LoVo (cell line): ENCODE data around the gene EXOC5.

Experiments used
- DNase-seq: peaks from one replicate; pipeline ENCODE4 v3.0.0-alpha.2; 2016; ENCODE audit warnings: low spot score

Gene EXOC5, protein sequence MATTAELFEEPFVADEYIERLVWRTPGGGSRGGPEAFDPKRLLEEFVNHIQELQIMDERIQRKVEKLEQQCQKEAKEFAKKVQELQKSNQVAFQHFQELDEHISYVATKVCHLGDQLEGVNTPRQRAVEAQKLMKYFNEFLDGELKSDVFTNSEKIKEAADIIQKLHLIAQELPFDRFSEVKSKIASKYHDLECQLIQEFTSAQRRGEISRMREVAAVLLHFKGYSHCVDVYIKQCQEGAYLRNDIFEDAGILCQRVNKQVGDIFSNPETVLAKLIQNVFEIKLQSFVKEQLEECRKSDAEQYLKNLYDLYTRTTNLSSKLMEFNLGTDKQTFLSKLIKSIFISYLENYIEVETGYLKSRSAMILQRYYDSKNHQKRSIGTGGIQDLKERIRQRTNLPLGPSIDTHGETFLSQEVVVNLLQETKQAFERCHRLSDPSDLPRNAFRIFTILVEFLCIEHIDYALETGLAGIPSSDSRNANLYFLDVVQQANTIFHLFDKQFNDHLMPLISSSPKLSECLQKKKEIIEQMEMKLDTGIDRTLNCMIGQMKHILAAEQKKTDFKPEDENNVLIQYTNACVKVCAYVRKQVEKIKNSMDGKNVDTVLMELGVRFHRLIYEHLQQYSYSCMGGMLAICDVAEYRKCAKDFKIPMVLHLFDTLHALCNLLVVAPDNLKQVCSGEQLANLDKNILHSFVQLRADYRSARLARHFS

DNA sequence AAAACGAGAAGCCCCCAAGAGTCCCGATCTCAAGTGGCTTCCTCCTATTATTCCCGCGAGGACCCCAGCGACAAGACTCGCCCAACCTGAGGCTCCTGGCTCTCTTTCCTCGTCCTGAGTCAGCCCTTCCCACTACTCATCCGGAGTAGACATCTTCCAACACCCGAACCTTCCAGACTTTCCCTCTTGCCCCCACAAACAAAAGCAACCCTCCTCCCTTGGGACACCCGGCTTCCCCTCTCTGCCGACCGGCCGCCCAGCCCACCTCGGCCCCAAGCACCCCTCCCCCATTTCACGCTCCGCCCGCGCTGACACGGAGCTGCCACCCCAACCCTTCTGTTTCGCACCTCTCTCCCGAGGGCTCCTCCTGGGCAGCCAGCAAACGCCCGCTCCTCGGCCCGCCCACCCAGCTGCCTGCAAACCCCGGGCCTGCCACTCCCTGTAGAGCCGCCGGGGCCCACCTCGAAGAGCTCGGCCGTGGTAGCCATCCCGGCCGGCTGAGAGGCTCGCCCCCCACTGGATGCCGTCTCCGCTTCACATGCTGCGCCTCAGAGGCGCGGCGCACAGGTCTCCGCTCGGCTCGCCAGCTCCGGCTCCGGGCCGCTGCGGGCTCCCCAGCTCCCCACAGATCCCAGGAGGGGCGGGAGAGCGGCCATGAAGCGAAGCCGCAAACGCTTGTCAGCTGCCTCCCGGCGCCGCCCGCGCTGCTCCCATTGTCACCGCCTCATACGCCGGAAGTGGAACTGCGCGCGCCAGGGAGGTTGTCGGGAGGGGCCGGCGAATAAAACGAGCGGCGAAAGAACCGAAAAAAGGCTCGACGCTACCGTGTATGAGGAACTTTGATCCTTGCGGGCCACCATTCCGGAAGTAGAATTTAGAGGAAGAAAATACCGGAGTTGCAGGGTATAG is at the start of gene EXOC5, which contains the start of gene AP5M1:
Gene EXOC5 (minus strand): TSS at position 745 of the 909 bp plus-strand sequence. CDS start 257 bp downstream, at position 488.
Gene AP5M1 (plus strand): TSS at position 811 of the 909 bp plus-strand sequence. CDS start 344 bp downstream, outside the sequence.
- DNase-seq: peak; percentile 93

DNA sequence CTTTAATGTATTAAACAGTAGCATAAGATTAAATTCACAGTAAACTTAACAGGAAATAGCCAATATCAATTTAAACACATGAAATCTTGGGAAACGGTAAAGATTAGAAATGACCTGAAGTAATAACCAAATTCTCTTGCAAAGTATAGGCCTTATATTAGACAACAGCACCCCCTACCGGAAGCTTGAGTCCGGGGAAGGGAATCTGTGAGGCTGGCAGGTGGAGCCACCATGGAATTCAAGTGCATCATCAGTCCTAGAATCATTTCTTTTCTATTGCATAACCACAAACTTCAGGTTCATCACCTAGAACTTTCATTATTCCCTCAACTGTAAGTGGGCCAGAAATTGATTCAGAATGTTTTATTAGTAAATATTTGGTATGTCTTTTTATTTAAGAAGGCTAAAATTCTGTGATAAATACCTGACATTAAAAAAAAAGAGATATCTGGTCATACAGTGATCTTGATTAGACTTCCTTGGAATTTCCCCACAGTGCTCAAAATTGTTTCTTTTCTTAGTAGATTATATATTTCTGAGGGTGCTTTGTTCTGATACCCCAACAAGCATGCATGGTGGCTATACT is 48.6 kb upstream of the EXOC5 start:
- DNase-seq: peak; percentile 77

DNA sequence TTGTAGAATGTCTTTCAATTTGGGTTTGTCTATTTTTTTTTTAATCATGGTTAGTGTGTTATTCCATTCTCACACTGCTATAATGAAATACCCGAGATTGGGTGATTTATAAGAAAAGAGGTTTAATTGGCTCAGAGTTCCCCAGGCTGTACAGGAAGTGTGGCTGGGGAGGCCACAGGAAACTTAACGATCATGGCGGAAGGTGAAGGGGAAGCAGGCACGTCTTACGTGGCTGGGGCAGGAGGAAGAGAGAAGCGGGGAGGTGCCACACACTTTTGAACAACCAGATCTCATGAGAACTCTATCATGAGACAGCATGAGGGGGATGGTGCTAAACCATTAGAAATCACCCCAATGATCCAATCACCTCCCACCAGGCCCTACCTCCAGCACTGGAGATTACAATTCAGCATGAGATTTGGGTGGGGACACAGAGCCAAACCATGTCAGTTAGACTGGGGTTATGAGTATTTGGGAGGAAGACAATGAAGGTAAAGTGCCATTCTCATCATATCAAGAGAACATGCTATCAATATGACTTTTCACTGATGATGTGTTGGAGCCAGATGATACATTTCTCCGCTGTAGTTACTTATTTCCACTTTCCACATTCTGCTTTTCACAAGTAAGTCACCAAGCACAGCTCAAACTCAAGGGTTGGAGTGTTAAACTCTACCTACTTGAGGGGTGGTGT is 45.8 kb upstream of the EXOC5 start:
- no peak for DNase-seq

DNA sequence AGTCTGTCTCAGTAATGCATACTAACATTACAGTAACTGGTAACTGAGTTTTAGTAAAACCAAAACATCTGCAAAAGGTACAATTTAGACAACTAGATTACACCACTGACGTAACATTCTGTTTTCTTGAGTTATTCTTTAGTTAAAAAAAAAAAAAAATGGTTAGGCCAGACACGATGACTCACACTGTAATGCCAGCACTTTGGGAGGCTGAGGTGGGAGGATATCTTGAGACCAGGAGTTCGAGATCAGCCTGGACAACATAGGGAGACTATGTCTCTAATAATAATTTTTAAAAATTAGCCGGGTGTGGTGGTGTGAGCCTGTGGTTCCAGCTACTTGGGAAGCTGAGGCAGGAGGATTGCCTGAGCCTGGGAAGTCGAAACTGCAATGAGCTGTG is 34.2 kb upstream of the EXOC5 start:
- no peak for DNase-seq

DNA sequence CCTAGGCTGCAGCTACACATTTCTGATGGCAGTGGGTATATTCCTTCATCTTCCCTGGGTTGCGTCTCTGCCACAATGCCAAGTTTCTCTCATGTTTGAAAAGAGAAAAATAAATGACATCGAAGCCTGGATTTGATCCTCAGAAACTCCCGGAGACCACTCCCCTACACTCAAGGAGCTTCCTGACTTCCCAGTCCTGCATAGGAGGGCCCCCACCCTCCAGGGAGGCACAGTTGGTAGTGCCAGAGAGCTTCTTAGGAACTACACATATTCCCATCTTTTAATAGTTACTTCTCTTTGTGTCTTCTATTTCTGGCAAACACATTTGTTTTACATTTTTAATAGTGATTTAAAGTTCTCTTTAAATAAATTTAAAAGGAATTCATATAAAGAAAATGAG is 30.8 kb upstream of the EXOC5 start:
- no peak for DNase-seq

DNA sequence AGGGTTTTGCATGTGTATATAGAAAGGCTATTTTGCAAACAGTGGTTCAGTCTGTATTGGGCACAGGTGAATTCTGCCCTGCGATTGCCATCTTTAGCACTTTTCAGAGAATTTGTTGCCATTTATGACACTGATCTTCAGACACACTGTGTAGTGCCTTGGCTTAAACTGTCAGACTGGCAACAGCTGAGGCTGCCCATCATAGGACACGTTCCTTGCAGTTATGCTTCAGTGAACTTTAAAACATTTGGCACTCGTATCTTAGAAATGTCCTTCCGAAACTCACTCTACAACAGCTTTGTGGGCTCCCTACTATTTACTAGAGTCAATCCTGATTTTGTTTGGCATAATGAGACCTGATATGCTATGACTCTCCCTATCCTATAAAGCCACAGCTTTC is 29.1 kb upstream of the EXOC5 start:
- no peak for DNase-seq

DNA sequence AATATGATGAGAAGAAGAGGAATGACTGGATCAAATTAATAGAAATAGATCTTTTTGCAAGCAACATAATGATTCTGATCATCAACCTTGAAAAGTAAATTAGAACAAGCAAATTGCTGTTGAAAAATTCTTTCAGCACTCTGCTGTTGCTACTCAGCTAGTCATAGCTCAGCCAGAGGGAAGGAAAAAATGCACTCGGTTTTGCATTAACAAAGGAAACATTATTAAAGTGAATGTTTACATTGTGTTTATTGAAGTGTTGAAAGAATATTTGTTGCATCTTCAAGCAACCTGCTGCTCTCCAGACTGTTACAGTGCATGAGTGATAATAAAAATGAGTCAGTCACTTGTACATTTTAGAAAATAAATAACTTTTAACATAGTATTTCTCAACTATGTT is 26.5 kb upstream of the EXOC5 start:
- DNase-seq: no peak

DNA sequence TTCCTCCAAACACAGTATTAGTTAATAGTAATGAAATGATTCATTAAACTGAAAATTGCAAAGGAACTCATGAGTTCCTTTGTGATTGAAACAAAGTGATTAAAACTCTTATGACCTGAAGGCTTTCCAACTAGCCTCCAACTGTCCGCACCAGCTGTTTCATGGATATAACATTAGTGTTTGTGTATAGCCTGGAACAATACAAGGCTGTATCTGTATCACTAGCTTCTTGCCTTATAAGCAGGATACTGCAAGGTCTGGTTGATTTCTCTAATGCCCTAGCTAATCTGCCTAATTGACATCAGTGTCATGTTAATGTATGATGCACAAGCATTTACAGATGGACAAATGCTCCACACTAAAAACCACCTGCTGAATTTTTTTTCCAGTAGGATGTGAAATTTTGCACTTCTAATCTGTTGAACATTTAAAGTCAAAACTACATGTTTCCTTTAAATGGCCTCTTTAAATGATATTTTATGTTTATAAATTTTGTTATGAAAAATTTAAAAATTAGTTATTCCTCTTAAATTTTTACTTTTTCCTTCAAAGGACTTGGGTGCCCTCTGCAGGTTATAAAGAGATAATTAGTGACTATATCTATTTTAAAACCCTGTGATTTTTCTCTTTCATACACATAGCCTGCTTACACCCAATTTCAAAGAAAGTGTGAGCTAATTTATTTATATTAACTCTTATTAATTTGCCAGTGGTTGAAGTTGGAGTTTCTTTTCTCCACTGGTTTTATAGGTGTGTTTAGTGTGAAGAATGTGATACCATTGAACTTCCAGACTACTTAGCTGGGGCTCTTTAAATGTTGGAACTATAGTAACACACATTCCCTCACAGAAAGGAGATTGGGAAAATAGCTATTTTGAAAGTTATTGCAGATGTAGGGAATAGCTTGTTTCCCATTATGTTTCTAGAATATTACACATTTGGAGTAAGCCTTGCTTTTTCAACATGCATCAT is 25.4 kb upstream of the EXOC5 start:
- DNase-seq: no peak

DNA sequence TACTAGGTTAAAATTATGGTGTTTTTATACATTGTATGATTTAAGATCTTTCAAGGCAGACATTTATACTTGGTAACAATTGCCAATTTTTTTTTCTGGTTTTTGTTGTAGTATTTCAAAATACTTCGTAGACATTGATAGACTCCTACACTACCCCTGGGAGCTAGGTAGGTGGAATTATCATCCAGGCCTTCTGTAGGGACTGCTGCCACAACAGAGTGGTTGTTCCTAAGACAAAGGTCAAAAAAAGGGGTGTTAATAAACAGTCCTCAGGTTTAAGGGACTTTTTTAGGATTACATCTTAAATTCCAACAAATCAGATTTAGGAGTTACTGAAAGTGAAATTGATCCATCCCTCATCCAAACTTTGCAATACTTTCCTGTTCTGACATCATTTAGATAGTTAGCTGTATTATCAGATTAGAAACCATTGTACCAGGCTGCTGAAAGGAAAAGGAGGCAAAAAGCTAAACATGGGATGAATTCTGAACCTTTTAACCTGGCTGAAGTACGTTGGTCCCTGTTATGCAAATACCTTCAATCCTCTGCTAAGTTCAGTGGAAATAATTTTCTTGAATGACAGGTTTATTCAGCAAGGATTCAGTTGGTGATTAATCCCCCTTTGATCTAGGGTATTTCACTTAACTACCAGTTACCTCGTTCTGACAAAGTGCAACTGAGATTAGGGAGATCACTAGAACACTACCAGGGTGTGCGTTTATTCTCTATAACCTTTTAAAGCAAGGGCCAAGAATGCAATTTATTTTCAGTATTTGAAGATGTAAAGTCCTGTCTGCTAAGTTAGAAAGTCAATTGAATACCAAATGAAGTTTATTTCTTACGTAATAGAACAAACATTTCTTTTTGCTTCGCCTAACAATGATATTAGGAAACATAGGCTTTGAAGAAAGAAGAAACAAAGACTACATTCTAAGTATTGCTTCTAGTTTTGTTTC is 23.3 kb upstream of the EXOC5 start:
- DNase-seq: no peak

DNA sequence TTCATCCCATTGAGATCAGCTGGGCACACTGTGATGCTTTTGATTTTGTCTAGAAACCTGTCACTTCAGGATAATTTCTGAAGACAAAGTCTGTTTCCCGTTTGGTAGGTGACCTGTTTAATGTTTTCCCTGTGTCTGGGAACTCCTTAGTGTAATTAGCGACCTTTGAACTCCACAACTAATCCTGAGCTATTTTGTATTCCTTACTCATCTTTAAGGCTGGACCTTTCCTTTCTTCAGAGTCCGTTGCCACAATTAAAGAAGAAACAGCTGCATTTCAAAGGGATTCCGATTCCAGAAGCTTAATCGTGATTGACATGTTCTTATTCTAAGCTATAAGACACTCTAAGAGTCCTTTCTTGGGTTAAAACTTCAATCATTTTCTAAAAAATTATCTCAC is 22.0 kb upstream of the EXOC5 start:
- peak; percentile 29 for DNase-seq

DNA sequence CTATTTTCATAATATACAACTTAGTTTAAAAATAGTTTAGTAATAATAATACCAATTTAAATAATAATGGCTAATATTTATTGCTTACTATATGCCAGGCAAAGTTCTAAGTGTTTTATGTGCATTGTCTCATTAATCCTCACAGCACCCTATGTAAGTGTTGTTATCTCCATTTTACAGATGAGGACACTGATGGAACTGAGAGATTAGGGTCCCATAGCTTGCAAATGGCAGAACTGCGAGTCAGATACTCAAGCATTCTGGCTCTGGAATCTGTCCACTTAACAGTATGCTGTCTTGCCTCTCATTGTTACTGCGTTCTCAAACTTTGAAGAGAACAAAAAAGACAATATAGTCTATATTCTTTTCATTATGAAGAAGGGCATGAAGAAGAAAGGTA is 19.0 kb upstream of the EXOC5 start:
- no peak for DNase-seq

DNA sequence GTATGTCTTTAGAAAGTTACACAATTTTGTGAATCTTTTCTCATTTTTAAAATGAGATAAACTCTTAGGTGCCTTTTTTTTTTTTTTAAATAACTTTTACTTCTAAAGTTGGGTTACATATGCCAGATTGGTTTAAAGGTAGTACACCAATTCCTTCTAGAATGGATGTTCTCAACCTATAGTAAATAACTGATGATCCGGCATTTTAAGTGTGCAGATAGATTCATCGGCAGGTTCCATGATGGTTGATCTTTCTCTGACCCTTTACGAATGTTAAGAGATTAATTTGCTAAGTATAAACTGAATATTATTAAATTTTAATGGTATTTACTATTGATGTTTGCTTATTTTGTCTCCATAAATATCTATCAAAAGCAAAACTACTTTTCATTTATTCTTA is 8.4 kb upstream of the EXOC5 start:
- DNase-seq: no peak

DNA sequence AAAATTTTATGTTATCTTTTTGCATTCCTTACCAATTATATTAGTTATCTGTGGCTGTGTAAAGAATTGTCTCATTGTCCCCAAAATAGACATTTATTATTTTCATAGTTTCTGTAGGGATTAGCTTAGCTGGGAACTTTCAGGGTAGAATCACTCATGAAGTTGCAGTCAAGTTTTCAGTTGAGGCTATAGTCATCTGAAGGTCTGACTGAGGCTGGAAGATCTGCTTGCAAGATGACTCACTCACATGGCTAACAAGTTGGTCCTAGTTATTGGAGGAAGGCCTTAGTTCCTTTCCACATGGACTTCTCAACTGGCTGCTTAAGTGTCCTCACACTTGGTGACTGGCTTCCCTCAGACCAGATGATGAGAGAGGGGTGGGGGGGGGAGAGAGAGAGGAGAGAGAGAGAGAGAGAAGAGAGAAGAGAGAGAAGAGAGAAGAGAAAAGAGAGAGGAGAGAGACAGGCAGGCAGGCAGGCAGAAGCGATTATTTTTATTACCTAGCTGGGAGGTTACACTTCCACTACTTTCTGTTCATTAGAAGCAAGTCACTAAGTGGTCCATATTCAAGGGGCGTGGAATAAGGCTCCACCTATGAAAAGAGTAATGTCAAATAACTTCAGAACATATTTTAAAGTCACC is 6.4 kb upstream of the EXOC5 start:
- DNase-seq: no peak

DNA sequence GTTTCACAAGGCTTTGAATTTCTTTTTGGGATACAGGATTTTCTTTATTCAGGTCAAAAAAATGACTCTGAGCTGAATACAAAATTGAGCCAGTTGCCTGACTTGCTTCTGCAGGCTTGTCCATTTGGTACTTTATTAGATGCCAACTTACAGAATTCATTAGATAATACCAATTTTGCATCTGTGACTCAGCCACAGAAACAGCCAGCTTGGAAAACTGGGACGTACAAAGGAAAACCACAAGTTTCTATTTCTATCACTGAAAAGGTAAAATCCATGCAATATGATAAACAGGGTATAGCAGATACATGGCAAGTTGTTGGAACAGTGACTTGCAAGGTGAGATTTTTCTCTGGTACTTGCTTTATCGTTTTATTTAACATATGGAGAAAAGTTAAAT is 5.8 kb upstream of the EXOC5 start:
- DNase-seq: no peak

DNA sequence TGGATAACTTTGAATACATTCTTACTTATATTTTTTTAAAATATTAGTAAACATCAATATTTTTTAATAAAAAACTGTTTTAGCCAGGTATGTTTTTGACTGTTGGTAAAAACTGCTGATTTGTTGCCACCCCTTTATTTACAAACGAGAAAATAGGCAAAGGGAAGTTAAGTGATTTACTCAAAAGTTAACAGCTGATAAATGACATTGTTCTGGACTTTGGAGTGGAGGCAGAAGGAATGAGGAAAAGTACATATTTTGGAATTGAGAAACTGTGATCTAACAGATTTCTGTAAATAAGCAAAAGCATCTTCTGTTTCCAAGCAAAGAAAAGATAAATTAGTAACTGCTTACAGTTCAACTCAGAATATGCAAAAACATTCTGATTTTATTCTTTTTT is 4.5 kb upstream of the EXOC5 start:
- DNase-seq: no peak

DNA sequence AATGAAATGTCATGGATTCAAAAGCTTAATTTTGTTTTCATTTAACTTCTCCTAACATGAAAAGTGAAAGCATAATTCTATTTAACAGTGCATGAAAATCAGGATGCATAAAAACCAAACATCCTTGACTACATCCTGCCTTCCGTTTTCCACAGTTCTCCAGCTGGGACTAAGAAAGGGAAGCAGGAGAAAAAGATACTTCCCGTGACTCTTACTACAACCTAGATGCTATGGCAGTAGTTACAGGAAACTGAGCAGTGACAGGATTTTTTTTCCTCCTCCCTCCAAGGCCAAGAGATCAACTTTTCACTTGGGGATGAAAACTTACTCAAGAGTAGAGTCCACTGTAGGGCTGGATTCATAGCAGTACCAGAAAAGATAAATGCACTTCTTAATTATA is 2.6 kb downstream of the EXOC5 start:
- no peak for DNase-seq

DNA sequence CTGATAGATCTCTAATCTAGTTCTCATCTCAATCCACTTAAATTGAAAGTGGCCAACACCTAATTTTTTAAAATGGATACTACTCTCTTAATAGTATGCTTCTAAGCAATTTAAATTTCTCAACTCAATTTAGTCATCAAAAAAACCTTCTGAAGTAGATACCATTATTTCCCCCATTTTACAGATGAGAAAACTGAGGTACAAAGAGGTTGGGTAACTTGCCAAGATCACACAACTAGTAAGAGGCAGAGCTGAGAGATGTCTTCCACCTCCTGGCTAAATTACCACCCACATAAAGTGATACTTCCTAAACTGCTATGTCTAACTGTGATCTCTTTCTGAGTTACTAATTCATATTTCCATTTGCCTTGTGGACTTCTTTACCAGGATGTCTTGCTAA is 6.6 kb downstream of the EXOC5 start:
- no peak for DNase-seq

DNA sequence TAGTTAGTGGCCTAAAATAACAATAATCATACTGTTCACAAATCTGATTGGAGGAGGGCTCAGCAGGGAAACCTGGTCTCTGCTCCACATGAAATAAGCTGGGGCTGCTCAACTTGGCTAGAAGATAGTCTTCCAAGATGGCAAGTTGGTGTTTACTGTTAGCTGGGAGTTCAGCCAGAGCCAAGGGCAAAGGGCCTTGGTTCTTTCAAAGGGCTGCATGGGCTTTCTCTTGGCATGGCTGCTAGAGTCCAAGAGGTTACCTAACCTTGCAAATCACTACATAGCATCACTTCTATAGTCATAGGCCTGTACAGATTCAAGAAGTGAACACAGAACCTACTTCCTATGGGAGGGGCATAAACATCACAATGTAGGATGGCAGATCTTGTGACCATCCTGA is 7.1 kb downstream of the EXOC5 start:
- DNase-seq: no peak

DNA sequence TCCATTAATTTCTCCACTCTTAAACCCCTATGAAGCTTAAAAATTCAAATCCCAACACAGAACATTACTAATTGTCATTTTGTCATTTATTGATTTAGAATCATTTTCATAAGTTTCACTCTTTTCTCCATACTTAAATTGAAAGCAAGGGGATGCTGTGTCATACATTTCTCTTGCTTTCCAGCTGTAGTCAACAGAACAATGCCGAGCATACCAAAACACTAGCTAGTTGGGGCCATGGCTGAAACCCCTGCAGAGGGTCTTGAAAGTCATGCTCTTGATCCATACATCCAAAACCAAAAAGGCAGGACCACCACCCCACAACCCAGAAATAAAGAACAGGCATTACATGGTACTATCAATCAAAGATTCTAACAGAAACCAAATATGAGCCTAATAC is 9.0 kb downstream of the EXOC5 start:
- no peak for DNase-seq
